Measurements from ENCODE around the gene RPS14. TPM values are rescaled to one million over a fixed set of nuclear protein-coding genes. Genes with fewer than 3 reads are reported as not detected.

RPS14 gene
- polyA plus RNA-seq, 3 donors from 2014 or later = 3,321 to 6,011 (median 3,509) TPM

DNA sequence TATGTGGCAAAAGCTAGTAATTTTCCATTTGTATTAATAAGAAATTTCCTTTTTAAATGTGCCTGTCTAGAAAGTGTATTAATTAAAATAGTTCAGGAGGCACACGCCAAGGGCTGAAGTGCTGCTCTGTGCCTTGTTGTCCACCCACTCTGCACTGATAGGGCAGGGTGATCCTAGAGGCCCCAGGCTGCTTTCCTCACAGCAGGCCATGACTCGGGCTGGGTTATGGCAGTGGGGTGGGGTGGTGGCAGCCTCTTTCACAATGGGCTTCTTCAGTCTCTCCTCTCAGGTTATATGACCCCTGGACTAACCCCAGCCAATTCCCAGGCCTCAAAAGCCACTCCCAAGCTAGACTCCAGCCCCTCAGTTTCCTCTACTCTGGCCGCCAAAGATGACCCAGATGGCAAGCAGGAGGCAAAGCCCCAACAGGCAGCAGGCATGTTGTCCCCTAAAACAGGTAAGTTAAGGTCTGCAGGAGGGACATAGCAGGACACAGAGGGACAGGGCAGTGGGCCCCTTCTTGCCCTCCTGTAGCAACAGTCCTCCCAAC lies 56.4 kb downstream of the RPS14 start:
- peaks cover 0 to 1% of the 10 kb centered on the region in 2 donors for H3K4me1 Mint-ChIP-seq
- peak overlapping the region in 2 of 6 donors; percentile 62 to 67 for H3K27ac Mint-ChIP-seq
- DNase-seq = no peak
- no peak overlapping the region for H3K4me3 Mint-ChIP-seq
- peaks cover 12 to 27% (median 16%) of the 10 kb centered on the region in 3 donors for H3K36me3 Mint-ChIP-seq
- peaks cover 0 to 4% (median 2%) of the 10 kb centered on the region in 3 donors for H3K27me3 Mint-ChIP-seq (ENCODE audit: low read depth in 3 of 3)
- no peaks in the 10 kb centered on the region for H3K9me3 Mint-ChIP-seq

DNA sequence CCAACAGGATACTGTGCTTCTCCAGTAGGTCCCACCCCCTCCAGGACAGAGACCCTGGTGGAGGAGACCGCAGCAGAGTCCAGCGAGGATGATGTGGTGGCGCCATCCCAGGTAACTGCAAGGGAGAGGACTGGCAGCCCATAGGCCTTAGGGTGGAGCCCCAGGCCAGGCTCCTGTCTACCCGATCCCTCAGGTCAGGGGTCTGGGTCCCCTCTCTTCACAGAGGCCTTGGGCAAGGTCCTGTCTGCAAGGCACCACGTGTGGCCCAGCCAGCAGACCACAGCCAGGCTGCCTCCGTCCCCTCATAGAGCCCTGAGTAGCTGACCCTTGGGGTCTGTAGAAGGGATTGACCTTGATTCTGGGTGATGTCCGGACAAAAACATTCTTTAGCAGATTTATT lies 56.9 kb downstream of the RPS14 start:
- Mint-ChIP-seq H3K27ac (no peak overlapping the region), H3K36me3 (peaks cover 12 to 27% (median 16%) of the 10 kb centered on the region in 3 donors), H3K27me3 (ENCODE audit: low read depth in 3 of 3) (peaks cover 2 to 4% (median 2%) of the 10 kb centered on the region in 3 donors), H3K4me3 (no peak overlapping the region), H3K4me1 (no peaks in the 10 kb centered on the region), H3K9me3 (no peaks in the 10 kb centered on the region)
- no peak for DNase-seq

Other genes with a start within 250 kb of the RPS14 start
- gene CAMK2A, start 160.0 kb downstream of the RPS14 start, polyA plus RNA-seq = not detected
- not detected for gene ARSI, start 146.8 kb downstream of the RPS14 start, polyA plus RNA-seq
- gene TCOF1, start 92.0 kb downstream of the RPS14 start, polyA plus RNA-seq = 10 to 100 TPM in 1 of 3 donors, 1 to 10 TPM in 2; 3.2 to 21.5 (median 3.5) TPM
- gene CD74, start 36.8 kb downstream of the RPS14 start, polyA plus RNA-seq = 1,000 to 10,000 TPM in 2 of 3 donors, 100 to 1,000 TPM in 1; 982 to 1,268 (median 1,061) TPM
- 1 to 10 TPM; 1.2 to 3.2 (median 1.4) TPM for gene NDST1, start 58.4 kb upstream of the RPS14 start, polyA plus RNA-seq
- not detected for gene SYNPO, start 190.9 kb upstream of the RPS14 start, polyA plus RNA-seq
- gene MYOZ3, start 211.5 kb upstream of the RPS14 start, polyA plus RNA-seq = not detected